ENCODE results near the gene LRBA.

GRCh38 chr4:150355858-150356455, 659.1 kb downstream of the LRBA start:
- TF ChIP-seq CTCF (conservative IDR thresholded peaks at IDR 0.05) (no peak), EZH2 (IDR thresholded peaks at IDR 0.05; ENCODE audit: low read depth) (no peak)

Data from PC-9 (cell line).